GM03348 (cell line): ENCODE measurements around the gene MAK.
A peak's percentile ranks its signal among the peaks of the same experiment; 100 is the strongest.
"Not testable (repeated sequence)": the region's sequence is repeated elsewhere in the genome, so short reads cannot be mapped to it uniquely, and the experiment has no call there.

ENCODE experiments used
- DNase-seq: peaks from one replicate; pipeline ENCODE4 v3.0.0; 2012; ENCODE audit warnings: low spot score

MAK gene, protein sequence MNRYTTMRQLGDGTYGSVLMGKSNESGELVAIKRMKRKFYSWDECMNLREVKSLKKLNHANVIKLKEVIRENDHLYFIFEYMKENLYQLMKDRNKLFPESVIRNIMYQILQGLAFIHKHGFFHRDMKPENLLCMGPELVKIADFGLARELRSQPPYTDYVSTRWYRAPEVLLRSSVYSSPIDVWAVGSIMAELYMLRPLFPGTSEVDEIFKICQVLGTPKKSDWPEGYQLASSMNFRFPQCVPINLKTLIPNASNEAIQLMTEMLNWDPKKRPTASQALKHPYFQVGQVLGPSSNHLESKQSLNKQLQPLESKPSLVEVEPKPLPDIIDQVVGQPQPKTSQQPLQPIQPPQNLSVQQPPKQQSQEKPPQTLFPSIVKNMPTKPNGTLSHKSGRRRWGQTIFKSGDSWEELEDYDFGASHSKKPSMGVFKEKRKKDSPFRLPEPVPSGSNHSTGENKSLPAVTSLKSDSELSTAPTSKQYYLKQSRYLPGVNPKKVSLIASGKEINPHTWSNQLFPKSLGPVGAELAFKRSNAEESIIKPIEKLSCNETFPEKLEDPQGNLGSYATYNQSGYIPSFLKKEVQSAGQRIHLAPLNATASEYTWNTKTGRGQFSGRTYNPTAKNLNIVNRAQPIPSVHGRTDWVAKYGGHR

DNA sequence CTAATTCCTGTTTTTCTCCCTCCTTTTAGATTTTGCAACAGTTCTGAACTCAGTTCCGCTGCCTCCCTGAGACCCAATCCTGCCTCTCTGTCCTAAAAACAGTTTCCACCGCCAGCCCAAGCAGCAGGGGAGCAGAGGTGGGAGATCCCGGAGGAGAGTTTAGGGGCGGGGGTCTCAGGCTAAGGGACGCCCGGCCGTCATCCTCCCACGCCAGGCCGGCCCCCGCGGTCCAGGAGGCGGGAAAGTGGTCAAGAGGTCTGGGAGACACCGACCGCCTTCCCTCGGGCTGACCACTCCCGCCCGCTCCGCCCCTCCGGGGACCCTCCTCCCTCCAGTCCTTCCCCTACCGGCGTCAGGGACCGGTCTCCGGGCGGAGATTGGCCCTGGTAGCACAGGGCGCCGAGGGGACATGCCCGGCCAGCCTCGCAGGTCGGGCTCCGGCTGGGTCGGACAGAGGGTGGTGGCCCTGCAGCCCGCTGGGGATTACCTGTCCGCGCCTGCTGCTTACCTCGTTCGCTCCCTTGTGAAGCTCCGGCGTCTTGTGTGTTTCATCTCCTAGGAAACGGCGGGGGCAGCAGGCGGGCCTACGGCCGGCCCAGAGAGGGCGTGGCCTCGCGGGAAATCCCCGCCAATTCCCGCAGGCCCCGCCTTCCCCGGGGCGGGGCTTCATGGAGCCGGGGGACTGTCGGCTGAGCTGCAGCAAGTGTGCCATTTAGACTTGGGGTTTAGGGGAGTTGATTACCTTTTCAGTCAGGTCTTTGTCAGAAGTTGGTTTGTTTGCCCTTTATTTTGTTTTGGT, at the start of gene MAK:
Gene MAK (minus strand): TSS at position 545 of the 799 bp plus-strand sequence. CDS start 7,891 bp downstream, outside the sequence.
- peak; percentile 96 for DNase-seq

DNA sequence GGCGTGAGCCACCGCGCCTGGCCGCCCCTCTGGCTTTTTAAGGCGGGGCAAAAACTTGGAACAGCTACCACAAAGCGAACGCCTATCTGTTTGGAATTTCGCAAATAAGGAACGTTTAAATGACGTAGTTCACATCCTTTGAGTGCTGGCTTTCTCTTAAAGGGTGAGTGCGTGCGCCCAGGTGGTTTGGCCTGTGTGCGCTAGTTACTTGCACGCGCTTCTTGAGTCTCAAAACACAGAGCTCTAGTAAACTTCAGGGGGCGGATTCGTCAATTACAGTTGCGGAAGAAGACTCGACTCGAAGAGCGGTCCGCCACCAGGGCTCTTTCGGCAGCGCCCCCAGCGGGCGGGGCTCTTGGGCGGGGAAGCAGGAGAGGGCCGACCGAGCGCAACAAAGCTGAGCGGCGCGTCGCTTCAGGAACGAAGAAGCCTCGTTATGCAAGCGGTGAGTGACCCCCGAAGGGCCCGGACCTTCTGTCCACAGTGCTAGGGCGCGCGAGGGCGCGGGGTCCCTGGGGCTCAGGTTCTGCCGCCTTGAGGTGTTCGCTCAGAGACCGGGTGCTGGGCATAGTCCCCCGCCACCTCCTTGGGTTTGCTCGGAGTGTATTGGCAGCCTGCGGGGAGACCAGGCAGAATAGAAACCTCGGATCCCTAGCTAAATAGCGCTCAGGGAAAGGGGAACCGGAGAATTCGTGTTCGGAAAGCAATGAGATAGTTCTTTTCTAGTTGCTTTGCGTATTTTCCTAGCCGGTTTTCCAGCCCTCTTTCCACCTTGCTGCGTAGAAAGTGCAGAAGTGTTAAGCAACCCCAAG, 48.6 kb upstream of the MAK start, which contains the start of gene SYCP2L:
Gene SYCP2L (plus strand): TSS at position 362 of the 812 bp plus-strand sequence. CDS start 75 bp downstream, at position 437.
- no peak for DNase-seq

DNA sequence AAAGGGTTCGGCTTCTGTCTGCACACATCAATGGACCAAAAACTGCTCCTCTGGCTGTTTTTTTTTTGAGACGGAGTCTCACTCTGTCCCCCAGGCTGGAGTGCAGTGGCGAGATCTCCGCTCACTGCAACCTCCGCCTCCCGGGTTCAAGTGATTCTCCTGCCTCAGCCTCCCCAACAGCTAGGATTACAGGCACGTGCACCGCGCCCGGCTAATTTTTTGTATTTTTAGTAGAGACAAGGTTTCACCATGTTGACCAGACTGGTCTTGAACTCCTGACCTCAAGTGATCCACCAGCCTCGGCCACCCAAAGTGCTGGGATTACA, 48.0 kb upstream of the MAK start:
- not testable (repeated sequence) for DNase-seq

DNA sequence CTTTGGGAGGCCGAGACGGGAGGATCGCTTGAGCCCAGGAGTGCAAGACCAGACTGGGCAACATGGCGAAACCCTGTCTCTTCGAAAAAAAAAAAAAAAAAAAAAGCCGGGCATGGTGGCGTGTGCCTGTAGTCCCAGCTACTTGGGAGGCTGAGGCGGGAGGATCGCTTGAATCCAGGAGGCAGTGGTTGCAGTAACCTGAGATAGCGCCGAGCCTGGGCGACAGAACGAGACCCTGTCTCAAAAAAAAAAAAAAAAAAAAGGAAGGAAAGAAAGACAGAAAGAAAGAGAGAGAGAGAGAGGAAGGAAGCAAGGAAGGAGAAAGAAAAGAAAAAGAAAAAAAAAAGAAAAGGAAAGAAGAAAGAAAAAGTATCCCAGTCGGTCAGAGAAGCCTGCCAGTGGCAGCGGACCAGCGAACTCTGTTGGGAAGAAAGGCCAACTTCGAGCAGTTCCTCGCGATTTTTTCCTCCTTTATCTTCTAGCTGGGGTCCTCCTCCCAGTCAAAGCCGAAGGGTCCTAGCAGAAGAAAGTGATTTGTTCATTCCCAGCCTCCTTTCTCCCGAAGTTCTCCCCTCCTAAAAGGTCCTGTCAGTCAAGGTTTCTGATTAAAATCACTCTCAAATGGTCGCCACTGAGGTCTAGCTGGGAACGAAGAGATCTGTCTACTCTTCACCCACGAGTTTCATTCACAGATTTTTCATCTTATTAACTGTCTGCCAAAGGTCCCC, 46.1 kb upstream of the MAK start:
- DNase-seq = no peak

DNA sequence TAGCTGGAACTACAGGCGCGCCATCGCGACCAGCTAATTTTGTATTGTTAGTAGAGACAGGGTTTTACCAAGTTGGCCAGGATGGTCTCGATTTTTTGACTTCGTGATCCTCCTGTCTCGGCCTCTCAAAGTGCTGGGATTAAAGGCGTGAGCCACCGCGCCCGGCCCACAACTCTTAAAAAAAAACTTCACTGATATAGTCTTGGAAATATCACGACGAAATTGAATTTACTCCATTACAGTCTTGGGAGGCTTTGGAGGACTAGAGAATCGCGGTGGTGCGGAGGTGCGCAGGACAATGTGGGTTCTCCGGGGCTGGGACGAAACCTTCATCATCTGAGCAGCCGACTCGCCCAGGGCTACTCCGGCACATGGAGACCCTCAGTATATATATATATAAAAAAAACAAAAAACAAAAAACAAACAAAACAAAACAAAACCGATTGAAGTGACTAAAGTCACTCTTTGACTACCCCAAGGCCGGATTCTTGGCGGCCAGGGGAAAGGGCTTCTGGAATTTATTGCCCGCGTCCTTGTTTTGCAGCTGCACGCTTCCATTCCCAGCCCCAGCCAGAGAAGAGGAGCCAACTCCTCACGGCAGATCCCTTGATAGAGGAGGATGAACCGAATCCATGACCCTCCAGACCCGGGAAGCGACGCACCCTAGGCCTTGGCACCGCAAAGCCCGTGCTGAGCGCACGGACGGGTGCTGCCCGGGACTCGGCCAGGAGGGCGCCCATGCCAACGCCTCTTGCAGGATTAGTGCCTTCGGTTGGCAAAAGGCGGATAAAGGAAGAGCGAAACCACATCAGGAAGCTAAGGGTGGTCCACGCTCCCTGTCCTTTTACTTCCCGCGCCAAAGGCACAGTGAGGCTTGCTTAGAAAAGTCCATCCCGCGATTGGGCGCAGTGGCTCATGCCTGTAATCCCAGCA, 45.2 kb upstream of the MAK start:
- no peak for DNase-seq

DNA sequence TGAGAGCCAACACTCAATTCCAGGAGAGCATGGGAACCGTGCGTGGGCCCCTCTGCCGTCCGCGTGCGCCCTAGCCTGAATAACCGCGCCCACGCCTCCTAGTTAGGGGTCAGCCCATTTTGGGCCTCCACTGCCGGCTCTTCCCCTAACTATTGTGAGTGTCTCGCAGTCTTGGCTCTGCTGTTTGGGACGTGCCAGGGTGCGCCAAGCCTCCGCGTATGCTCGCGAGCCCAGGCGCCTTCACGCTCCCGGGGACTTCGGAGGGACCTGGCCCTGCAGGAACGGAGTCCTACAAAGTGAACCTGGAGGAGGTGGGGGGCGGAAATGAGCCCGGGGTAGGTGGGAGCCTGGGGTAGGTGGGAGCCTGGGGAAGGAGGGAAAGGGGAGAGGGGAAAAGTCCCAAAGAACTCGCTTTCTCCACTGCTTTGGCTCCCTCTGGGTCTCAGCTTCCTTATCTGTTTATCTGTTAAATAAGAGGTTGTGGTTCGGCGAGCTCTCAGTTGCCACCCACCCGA, 44.4 kb upstream of the MAK start:
- DNase-seq = no peak

DNA sequence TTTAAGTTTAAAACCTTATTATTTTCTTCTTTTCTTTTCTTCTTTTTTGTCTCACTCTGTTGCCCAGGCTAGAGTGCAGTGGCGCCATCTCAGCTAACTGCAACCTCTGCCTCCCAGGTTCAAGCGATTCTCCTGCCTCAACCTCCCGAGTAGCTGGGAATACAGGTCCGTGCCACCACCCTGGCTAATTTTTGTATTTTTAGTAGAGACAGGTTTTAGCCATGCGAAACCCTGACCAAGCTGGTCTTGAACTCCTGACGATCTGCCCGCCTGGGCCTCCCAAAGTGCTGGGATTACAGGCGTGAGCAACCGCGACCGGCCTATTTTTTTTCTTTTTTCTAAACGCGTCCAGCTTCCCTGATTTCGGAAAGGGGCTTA, 43.9 kb upstream of the MAK start:
- DNase-seq = not testable (repeated sequence)

DNA sequence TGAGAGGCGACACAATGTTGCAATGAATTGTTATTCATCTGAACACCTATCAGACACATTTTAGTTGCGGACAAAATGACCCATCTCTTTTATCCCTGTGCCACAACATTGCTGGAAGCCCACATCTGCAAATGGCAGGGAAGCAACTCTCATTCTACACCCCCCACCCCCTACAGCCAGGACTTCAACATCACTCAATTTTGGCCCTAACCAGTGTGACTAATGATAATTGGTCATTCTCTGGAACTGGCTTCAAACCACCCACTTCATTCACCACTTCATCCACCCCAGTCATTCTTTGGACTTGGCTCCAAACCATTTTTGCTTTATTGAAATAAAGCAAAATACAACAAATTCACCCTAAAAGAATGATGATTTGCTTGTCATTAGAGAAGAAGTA, 42.0 kb upstream of the MAK start:
- DNase-seq = no peak

DNA sequence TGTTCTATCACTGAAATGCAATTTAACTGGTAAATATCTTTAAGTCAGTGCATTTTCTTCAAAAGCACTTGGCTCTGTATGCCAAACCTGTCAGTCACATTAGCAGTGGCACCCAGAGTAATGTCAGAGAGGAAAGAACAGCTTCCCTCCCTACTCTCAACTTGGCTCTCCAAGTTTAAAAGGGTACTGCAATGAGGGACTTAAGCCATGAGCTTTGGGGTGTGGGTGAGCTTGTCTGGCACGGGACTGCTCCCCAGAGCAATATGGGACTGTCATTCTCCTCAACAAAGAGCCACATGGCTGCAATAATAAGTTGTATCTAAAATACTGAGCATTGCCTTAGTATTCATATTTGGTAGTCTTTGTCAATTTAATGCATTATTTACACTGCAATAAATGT, 39.5 kb upstream of the MAK start:
- DNase-seq = no peak

DNA sequence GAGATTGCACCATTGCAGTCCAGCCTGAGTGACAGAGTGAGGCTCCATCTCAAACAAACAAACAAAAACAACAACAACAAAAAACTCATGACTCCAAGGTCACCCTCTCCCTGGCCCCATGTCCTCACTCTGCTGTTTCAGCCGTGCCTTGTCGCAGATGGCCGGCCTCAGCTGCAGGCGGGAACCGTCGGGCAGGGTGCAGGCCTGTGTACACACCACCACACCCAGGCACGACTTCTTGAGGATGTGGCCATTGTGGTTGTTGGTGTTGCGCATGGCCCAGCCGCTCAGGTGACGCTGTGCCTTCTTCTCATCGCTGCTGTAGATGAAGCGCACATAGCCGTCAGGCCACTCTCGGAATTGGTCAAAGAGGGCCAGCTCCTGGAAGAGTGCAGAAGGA, 38.7 kb upstream of the MAK start:
- no peak for DNase-seq

DNA sequence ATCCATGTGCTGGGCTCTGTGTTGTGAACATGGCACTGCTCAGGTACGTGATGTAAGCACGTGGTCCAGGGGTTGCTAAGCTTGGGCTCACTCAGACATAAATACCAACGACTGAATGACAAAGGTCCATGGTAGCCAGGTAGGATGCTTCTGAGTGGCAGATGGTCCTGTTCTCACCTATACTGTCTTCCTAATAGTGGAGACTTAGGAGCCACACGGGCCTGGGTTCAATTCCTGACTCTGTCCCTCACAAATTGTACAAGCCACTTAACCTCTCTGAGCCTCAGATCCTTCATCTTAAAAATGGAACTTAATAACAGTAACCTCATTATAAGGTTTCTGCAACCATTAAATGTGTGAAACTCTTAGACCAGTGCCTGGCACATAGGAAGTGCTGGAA, 36.7 kb upstream of the MAK start:
- DNase-seq = no peak

DNA sequence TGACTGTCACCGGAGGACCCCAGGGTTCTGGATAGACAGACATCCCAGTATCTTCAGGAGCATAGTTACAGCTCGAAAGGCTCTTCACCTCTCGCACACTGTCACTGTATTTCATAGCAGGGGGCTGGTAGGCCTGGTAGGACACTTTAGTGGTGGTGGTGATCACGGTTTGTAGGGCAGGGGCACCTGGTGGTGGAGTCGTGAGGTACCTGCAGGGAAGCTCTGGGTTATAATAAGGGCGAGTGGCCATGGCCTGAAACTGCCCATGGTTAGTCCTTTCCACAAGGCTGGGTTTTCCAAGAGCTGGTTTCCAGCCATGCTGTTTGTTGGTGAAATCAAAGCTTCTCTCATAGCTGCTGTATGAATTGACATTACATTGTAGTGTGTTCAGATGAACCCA, 35.9 kb upstream of the MAK start:
- DNase-seq = no peak

DNA sequence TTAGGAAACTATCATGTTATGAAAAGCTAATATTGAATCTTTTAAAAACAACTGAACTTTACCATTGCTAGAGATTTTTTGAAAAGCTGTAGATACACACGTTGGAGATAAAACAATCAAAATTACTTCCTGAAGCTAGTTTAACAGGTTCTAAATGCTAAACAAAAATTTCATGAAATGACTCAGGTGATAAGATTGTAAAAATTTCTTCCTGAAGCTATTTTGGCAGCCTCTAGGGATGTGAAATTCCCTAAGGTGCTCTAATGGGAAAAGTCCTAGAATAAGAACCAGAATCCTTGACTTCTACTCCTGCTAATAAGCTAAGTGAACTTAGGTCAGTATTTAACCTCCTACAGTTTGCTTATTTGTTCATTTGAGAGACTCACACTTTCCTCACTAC, 35.0 kb upstream of the MAK start:
- no peak for DNase-seq

DNA sequence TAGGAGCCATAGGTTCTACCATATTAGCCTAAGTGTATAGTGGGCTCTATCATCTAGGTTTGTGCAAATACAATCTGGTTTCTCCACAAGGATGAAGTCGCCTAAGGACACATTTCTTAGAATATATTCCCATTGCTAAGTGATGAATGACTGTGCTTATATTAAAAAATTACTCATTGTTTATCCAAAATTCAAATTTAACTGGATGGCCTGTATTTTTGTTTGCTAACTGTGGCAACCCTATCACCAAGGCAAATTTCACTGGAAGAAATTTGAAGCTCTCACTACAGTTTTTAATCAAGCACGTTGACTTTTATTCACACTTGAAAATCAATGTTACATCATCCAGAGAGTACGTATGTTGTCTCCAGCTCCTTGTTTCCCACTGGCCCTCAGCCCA, 29.6 kb upstream of the MAK start:
- DNase-seq = no peak

DNA sequence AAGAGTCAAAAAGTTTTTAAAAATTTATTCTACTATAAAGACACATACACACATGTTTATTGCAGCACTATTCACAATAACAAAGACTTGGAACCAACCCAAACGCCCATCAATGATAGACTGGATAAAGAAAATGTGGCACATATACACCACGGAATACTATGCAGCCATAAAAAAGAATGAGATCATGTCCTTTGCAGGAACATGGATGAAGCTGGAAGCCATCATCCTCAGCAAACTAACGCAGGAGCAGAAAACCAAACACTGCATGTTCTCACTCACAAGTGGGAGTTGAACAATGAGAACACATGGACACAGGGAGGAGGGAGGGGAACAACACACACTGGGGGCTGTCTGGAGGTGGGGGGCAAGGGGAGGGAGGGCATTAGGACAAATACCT, 28.4 kb upstream of the MAK start:
- not testable (repeated sequence) for DNase-seq

DNA sequence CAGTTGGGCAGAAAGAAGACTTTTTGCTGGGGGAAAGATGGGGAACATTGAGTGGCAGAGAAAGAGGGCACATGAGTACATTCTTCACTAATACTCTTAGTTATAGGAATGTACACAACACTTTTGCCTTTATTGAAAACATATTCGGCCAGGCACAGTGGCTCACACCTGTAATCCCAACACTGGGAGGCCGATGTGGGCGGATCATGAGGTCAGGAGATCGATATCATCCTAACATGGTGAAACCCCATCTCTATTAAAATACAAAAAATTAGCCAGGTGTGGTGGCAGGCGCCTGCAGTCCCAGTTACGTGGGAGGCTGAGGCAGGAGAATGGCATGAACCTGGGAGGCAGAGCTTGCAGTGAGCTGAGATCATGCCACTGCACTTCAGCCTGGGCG, 24.7 kb upstream of the MAK start:
- DNase-seq = not testable (repeated sequence)

DNA sequence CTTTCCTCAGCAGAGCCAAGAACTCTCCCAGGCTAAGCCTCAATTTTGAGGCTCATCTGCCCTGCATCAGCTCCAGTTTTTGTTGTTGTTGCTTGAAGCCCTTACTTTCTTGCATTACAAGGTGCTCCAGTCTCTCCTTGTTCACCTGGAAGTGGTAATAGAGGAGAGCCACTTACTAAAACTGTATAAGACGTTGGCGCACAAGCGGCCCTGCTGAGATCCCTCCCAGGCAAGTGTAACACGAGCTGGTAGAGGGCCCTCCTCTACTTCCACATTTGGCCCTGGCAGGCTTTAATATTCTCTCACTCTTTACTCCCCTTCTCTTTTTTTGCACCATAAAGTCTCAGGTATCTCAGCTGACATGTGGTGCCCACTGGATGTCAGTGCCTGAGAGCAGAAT, 24.0 kb upstream of the MAK start:
- DNase-seq = no peak

DNA sequence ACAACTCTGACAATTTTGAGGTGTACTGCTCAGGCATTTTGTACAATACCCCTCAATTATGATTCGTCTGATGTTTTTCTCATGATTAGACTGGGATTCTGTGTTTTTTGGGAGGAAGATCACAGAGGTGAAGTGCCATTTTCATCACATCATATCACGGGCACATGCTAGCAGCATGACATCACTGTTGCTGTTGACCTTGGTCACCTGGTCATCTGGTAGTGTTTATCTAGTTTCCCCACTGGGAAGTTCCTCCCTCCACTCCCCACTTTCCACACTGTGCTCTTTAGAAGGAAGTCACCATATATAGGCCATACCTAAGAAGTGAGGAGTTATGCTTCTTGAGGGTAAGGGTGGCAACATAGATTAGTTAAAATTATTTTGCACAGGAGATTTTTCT, 22.7 kb upstream of the MAK start:
- no peak for DNase-seq

DNA sequence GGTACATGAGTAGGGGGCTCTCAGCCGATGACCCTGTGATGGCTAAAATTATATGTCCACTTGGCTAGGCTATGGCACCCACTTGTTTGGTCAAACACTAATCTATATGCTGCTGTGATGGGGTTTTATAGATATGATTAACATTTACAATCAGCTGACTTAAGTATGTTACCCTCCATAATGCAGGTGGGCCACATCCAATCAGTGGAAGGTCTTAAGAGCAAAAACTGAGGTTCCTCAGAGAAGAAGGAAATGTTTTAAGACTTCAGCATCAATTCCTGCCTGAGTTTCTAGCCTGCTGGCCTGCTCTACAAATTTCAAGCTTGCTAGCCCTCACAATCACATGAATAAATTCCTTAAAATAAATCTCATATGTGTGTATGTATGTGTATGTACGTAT, 18.9 kb upstream of the MAK start:
- DNase-seq = no peak
